ENCODE measurements around the gene CENPF.
A peak's percentile ranks its signal among the peaks of the same experiment; 100 is the strongest.
"Not testable (repeated sequence)": the region's sequence is repeated elsewhere in the genome, so short reads cannot be mapped to it uniquely, and the experiment has no call there.

CENPF gene, protein sequence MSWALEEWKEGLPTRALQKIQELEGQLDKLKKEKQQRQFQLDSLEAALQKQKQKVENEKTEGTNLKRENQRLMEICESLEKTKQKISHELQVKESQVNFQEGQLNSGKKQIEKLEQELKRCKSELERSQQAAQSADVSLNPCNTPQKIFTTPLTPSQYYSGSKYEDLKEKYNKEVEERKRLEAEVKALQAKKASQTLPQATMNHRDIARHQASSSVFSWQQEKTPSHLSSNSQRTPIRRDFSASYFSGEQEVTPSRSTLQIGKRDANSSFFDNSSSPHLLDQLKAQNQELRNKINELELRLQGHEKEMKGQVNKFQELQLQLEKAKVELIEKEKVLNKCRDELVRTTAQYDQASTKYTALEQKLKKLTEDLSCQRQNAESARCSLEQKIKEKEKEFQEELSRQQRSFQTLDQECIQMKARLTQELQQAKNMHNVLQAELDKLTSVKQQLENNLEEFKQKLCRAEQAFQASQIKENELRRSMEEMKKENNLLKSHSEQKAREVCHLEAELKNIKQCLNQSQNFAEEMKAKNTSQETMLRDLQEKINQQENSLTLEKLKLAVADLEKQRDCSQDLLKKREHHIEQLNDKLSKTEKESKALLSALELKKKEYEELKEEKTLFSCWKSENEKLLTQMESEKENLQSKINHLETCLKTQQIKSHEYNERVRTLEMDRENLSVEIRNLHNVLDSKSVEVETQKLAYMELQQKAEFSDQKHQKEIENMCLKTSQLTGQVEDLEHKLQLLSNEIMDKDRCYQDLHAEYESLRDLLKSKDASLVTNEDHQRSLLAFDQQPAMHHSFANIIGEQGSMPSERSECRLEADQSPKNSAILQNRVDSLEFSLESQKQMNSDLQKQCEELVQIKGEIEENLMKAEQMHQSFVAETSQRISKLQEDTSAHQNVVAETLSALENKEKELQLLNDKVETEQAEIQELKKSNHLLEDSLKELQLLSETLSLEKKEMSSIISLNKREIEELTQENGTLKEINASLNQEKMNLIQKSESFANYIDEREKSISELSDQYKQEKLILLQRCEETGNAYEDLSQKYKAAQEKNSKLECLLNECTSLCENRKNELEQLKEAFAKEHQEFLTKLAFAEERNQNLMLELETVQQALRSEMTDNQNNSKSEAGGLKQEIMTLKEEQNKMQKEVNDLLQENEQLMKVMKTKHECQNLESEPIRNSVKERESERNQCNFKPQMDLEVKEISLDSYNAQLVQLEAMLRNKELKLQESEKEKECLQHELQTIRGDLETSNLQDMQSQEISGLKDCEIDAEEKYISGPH (N-terminal part only)

DNA sequence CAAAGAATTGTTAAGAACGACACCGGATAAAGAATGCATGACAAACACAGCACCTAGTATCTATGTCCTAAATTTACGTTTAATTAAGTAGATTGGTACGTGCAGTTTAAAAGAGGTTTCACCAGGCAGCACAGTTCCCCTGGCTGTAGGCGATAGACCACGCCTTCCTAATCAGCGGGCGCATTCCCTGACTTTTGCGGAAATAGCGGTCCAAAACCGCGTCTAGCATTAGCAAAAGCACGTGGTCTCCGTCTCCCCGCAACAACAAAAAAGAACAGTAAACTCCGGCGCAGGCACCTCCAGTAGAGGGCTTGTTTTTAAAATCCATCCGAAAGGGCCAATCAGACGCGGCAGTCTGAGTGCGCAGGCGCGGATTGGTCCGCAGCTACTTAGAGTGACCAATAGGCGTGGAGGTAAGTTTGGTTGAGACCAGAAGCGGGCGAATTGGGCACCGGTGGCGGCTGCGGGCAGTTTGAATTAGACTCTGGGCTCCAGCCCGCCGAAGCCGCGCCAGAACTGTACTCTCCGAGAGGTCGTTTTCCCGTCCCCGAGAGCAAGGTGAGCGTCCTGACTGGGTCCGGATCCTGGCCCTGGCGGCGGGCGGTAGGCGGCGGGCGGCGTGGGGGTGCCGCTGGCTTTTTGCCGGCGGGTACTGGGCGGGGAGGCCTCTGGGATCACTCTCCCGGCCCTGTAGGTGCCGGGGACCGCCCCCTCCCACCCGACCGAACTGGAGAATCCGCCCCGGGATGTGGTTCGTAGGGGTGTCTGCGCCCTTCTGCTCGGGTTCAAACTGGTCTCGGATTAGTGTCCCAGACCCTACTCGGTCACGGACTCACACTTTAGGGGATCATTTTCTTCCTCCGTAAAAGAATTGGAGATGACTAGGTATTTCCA is at the start of gene CENPF:
CENPF (plus strand) TSS at position 432 of the 894 bp plus-strand sequence. CDS start 10,560 bp downstream, outside the sequence.
- DNase-seq, result peak; percentile 99

DNA sequence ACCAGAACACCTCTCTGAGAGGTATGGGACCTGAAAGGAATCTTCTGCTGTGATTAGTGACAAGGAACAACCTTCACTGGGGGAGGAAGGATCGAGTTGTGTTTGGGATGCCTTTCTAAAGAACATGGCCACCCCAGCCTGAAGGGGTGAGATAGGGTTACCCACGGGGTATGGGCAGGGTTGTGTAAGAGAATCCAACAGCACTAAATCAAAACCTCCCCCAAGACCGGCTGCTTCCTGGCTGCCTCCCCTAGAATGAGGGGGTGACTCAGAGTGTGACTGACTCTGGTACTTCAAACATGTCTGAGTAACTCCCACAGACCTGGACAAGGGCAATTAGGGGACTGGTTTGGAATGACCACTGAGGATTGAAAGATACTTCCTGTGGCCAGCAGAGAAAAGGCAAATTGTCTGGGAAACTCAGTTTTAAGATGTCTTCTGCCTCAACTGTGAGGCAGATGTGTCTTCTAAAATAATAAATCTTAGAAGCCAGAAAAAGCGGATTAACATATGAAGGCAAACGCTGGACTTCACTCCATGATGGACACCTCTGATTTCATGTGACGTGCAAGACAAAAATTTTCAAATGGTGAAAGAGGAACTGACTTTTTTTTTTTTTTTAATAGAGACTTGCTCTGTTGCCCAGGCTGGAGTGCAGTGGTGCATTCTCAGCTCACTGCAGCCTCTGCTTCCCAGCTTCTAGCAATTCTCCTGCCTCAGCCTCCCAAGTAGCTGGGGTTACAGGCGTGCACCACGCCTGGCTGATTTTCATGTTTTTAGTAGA is 44.9 kb upstream of the CENPF start:
- no peak for DNase-seq

DNA sequence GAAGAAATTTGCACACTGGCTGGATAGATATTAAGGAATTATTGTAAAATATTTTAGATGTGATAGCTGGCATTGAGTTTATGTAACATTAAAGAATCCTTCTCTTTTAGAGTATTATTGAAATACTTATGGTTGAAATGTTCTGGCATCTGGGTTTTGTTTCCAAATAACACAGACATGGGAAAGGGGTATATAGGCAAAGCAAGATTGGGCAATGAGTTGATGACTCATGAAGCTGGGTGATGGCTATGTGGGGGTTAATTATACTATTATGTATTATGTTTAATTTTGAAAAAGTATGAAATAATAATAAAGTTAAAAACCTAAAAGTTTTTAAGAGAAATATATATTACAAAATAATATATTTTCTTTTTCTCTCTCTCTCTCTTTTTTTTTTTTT is 39.1 kb upstream of the CENPF start:
- no peak for DNase-seq

DNA sequence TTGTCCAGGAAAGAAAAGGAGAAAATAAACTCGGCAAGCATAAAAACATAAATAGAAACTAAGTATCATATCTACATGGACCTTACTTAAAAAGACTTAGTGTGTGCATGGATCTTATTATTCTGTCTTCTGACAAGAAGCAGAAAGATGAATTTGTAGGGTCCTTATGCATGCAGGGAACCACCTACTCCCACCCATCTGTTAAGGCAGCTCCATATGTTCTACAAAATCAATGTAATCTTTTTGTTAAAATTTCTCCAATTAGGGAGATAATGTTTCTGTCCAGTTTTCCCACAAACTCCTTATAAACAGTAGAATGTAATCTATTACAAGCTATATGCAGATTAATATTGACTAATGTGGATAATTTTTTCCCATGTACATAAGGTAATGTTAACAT is 37.7 kb upstream of the CENPF start:
- DNase-seq, result no peak

DNA sequence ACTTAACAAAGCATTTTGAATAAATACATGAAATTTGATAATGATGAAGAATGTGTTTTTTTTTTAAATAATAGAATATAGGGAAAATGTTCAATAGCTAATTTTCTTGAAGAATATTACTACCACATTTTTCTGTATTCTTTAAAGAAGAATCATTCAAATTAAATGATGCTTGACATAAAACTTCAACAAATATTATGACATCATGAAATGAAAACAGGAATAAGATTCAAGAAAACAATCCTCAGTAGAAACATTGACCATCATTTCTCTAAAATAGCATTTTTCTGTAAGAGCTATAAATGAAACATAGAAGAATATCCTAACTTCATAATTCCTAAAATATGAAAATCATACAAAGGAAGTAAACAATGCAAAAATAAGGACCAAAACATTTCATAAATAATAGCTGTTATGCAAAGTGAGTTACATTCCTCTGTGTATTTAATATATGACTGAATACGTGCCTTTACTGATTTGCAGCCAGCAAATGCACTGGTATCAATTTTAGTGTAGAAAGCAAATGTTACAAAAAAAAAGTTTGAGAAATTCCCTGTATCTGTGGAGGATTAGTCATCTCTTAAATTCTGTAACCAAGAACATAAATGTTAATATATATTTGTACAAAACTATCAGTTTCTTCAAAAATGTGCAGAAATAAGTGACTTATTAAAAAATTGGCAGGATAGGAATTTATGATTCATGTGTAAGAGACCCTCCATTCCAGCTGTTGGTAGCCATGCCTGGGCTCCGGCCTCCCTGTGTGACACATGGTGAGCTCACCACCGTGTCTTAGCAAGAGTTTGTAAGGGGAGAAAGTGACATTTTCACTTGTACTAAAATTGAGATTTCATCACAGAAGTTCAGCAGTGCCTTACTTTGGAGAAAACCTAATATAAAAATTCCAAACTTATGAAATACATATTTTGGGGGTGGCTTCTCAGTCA is 36.6 kb upstream of the CENPF start:
- no peak for DNase-seq

DNA sequence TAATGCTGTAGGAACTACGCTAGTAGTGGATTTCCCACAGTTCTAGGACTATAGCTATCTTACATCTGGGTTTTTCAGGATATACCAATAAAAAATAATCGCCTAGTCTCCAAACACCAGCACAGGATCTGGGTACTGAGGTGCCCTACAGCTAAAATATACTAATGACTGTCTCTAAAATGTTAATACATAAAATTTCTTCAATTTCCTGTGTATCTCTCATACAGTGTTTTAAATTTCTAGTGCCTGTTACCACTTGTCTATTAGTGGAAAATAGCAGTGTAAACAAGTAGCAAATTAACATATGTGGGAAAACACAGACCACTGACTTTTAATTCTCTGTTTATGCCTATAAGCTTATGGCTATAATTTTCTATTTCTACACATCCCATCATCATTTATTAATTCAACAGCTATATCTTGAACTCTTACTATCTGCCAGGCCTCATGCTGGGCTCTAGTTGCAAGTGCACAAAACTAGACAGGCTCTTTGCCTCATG is 35.5 kb upstream of the CENPF start:
- DNase-seq, result no peak

DNA sequence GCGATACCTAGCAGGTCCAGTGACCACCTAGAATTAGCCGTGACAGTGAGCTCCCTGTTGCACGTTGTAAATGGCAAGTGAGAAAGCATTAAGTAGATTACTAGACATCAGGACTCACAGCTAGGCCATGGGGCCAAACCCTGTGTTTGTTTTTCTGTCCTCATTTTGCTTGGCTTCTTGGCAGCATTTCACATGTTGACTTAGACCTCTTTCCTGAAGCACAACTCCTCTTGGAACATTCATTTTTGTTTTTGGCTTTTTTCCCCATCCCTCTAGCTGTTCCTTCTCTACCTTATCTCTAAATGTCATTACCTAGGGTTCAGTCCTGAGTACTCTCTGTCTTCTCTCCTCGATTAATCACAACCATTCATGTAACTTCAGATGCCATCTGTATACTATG is 34.7 kb upstream of the CENPF start:
- DNase-seq, result no peak

DNA sequence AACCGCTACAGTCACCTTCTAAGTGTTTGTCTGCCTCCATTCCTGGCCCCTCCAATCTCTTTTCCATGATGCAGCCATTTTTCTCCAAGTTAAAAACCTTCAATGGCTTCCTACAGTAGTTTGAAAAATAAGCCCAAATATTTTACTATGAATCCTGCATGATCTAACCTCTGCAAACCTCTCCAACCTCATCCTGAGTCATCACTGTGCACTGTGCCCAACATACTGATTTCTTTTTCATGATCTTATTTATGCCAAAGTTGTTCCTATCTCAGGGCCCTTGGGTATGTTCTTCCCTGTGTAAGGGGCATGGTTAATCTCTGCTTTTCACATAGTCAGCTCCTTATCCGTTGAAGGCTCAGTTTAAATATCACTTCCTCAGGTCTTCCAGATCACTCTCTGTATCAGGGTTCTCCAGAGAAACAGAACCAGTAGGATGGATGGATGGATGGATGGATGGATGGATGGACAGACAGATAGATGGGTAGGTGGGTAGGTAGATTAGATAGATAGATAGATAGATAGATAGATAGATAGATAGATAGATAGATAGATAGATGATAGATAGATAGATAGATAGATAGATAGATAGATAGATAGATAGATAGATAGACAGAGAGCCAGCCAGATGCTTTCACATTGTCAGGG is 33.5 kb upstream of the CENPF start:
- no peak for DNase-seq

DNA sequence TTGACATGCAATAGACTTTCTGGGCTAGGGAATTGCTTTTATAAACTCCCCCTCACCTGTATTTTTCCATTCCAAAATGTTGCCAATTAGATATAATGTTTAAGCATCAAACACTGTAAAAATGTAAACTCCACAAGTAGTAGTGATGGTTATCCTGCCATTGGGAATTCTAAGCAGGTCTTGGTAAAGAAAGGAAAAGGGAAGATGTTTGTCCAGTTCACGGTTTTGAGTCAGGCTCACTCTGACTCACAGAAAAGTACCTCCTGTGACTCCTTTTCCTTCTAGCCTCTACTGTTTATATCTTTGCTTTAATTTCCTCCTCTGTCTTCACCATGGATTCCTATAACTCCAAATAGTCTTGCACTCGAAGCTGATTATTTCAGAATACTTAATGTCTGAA is 32.6 kb upstream of the CENPF start:
- no peak for DNase-seq

DNA sequence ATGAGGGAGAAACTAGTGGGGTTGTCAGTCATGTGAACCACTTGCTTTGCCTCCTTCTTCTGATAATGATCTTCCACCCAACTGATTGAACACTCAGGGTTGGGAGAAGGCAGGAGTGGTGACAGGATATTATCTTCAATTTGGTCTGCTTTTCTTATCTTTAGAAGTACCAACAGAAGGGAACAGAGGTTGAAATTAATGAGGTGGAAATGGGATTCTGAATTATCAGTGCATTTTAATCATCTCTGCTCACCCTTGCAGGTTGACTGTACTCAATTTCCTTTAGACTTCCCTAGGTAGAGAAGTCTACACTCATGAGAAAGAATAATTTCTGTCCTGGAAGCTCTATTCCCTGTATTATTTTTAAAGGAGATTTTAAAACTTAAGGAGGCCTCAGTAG is 31.7 kb upstream of the CENPF start:
- DNase-seq, result no peak

DNA sequence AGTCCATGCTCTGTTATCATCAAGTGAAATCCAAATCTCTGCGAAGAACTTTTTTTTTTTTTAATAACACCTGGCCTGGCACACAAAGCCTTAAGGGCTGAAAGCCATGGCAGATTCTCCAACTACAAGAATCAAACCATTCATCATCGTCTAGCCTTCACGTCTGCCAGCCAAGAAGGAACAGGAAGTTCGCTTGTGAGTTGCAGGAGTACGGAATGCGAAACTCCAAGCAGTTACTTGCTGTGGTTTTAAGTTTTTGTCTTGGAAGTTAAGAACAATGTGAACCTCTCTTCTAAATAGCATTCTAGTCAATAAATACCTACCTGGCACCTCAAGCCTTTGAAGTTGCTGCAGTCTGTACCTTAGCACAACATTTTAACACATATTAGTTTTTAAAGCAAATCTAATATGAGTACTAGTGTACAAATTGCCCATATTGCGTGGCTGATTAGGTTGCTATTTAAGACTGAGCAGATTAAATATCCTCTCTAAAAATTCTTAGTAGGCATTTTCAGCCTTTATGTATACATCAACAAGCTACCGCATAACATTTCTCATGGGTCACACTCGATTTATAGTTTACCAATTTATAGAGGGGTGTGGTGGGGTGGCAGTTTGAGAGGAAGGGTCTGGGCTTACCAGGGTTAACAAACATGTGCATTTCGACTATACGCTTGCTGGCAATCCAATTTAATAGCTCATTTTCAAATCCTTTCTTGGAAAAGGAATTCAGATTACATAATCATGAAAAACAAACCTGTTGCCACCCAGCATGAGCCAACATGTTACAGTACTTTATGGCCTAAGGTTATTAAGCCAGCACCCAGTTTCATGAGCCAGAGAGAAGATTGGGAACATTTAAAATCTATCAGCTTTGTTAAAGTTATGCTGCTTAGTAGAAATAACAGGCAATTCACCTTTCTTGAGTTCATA is 29.3 kb upstream of the CENPF start:
- no peak for DNase-seq

DNA sequence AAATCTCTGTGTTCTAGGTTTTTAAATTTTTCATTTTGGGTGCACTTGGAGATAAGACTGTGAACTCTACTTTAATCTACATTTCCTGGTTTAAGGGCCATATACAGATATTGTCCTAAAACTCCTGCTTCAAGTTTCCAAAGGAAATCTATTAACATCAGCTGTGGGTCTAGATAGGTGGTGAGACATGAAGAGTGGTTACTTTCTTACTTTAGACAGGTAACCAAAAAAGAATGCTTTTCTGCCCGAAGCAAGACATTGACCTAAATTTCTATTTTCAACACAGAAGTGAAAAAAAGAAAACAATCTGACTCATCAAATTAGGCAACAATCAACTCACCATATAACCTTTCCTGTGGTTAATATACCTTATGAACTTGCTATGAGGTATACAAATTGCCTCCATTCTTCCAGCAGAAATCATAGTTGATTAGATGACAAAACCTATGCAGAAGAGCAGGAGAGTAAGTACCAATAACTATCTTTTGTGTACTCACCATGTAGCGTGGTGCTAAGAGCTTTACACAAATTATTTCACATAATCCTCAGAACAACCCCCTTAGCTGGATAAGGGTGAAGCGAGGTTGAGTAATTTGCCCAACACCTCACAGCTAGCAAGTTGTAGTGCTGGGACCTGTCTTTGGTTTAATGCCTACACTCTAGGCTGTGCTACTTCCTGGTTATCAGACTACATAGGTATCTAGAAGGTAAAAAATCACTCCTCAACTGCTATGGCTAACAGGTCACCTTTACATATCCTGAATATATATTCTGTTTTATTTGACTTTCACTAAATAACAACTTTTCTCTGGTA is 28.2 kb upstream of the CENPF start:
- DNase-seq, result no peak

DNA sequence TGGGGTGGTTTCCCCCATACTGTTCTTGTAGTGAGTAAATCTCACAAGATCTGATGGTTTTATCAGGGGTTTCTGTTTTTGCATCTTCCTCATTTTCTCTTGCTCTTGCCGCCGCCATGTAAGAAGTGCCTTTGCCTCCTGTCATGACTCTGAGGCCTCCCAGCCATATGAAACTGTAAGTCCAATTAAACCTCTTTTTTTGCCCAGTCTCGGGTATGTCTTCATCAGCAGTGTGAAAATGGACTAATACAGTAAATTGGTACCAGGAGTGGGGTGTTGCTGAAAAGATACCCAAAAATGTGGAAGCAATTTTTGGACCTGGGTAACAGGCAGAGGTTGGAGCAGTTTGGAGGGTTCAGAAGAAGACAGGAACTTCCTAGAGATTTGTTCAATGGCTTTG is 26.9 kb upstream of the CENPF start:
- DNase-seq, result not testable (repeated sequence)

DNA sequence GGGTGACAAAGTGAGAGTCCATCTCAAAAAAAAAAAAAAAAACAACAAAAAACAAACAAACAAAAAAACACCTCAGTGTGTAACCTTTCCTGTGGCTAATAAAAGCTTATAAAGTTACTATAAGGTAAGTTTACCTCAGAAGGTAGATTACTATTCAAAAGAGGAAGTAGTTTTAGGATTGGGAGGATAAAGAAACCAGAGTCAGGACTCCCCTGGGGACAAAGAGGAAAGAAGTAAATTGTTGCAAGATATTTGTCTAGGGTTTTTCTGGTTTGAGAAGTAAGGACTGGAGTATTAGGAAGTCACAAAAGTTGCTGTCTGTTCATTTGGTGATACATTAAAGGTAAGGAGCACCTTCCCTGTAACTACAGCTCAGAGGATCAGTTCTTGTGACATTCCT is 23.8 kb upstream of the CENPF start:
- no peak for DNase-seq

DNA sequence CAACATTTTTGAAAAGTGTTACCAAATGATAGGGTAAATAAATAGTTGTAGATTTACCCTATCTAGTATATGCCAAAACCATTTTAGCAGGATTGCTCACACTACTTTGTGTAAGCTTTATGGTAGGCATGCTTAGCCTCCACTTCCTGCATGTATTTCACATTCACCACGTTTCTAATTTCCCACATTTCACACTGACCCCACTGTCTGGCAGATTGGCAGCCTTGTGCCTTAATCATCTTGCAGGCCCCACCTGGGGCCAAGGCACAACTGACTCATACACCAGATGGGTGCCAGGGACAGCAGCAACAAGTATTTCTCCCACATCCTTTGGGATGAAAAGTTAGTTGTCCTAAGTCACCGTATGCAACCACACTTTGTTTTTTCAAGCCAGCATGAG is 21.2 kb upstream of the CENPF start:
- no peak for DNase-seq

DNA sequence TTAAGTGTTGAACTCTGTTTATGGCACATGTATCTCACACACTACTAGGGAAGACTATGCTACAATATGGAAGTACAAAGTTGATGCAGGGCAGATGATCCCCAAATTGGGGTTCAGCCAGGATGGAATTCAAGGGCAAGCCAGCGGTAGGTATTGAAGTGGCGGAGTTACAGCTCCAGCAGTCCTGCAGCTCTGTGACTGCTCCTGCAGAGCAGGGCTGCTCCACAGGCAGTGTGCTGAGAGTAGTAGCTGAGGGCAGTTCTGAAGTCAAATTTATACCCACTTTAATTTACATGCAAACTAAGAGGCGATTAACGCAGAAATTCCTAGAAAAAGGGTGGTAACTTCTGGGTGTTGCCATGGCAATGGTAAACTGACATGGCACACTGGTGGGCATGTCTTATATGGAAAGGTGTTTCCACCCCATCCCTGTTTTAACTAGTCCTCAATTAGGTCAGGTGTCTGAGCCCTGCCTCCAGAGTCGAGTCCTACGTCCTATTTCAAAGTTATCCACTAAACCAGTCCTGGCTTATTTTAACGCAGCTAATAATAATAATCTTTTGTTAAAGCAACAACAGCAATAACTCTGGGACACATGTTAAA is 20.6 kb upstream of the CENPF start:
- no peak for DNase-seq

DNA sequence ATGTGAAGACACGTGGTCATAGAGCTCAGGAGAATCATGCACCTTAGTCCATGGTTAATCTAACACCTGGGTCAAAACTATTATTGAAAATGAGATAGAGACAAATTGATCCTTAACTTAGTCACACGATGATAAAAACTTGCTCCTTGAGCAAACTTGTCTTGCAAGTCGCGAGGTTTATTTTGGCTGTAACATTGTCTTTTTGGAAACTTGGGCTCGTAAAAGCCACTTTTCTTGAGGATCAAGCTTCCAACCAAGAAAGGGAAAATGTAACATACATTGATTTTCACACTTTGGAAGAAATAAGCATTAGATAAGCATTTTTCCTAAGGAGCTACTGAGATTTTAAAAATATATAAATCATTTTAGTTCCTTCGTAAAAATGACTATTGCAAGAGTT is 19.9 kb upstream of the CENPF start:
- no peak for DNase-seq

Data from eye (tissue), 1 donor.